NT2/D1 (cell line): ENCODE data around the gene FGFBP3.

Experiments
- YY1 ChIP-seq: IDR thresholded peaks from 2 replicates; pipeline ENCODE4 v1.6.1; 2011; ENCODE audit not compliant: insufficient read length, insufficient read depth
- ZNF274 ChIP-seq: IDR thresholded peaks from 2 replicates; pipeline ENCODE4 v1.6.1; 2011; ENCODE audit warnings: mild to moderate bottlenecking, low read depth, low read length

GRCh38 chr10:91910467-91910866 lies 1.2 kb upstream of the FGFBP3 start:
- TF ChIP-seq ZNF274 = no peak
- TF ChIP-seq YY1 = no peak
